Activated T-cell treated with anti-CD3 and anti-CD28 coated beads for 4 hours (primary cell): Measurements from ENCODE around the gene KCNF1.

Experiments used
- DNase-seq: peaks from one replicate; pipeline ENCODE4 v3.0.0-alpha.2; 2020

Gene KCNF1

DNA sequence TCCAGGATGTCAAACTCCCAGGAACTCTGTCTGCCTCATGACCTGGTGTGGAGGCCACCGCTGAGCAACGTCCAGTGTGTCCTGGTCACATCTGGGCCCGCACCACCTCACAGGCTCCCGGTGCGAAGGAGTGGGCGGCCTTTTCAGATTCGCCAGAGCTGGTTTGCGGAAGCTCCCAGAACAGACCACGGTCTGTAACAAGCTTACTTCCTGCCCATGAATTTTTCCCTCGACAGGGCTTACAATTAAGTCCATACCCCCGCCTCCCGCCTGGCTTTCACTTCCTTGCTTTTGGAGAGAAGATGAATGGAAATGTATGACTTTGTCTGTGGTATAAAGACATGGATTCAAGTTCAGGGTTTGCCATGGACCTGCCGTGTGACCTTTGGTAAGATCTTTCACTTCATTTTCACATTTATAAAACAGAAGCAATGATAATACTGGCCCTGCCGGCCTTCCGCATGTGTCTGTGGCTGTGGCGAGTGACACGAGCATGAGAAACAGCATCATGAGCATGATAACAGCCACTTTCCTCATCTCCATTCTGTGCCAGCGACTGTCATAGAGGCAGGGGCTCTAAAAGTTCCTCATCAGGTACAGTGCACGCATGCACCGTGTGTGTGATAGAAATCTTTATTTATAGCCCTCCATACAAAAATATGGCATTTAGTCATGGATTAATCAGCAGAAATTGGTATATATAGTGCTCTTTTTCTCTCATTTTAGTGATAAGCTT, 31.0 kb upstream of the KCNF1 start:
- no peak for DNase-seq

DNA sequence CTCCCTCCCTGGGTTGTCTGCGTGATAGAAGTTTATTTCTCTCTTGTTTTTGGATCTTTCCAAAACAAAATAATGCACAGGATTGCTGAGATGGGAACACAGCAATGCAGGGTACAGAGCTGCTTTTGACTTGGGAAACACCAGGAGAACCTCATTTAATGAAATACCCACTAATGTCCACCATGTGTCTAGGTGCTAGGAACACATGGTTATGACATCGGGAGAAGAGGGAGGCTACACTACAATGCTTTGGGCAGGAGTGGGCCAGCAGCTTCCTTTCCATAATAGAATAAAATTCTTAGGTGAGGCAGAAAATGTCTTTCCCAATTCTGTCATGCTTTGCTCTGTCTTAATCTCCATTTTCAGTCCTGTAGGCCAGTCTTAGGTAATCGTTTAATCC, 29.2 kb upstream of the KCNF1 start:
- DNase-seq, result no peak

DNA sequence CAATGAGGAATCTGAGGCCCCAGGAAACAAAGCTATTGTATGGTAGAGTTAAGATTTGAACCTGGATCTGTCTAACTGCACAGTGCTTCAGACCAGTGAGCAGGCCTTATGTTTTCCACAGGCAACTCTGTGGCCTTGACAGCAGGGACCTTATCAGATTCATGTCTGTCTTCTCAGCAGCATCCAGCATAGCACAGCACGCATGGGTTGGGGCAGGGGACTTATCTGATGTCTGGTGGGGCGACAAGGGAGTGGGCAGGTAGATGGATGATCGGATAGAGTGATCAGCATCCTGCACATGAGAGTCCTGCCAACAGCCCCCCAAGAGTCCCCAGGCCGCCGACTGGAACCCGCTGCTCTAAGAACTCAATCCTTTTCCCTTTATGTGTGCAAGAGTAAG, 28.7 kb upstream of the KCNF1 start:
- no peak for DNase-seq

DNA sequence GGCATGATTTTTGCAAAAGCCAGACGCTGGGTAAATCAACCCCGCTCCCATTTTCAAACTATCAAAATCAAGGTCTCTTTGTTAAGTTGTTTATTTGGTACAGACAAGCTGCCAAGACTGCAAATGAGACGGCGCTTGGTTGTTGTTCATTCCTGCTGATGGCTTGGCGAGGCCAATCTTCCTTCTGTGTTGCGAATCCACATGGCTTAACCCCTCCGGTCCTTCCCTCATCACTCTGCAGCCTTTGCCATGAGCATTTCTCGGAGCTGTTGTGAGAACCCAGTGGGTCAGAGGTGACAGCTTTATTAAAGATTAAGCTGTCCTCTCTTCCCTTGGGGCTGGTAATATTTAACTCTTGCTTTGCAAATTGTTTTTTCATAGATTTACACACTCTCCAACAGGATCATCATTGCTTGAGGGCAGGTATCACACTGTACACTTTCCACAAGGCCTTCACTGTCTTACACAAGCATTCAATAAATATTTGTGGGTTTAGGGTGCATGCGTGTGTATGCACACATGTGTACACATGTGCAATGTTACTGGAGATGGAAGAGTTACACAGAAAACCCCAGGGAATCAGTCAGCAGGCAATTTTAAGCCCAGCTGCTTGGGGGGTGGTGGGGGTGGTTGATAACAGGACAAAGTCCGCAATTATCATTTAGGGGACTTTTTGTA, 27.8 kb upstream of the KCNF1 start:
- DNase-seq, result no peak

DNA sequence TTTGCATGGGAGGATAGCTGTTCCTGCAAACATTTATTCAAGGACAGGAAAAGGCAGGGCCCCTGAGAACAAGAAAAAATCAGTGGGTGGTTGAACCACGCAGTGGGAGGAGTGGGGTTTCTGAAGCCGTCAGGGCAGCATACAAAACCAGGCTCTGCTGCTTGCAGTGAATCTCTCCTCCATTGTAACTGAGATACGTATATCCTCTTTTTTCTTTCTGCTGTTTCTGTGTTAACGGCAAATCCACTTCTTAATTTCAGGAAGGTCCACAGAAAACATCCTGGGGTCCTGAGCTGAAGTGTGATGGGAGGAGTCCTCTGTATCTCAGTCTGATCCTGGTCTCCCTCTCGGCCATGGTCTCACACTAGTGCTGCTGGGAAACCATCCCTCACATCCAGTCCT, 27.2 kb upstream of the KCNF1 start:
- DNase-seq, result no peak

DNA sequence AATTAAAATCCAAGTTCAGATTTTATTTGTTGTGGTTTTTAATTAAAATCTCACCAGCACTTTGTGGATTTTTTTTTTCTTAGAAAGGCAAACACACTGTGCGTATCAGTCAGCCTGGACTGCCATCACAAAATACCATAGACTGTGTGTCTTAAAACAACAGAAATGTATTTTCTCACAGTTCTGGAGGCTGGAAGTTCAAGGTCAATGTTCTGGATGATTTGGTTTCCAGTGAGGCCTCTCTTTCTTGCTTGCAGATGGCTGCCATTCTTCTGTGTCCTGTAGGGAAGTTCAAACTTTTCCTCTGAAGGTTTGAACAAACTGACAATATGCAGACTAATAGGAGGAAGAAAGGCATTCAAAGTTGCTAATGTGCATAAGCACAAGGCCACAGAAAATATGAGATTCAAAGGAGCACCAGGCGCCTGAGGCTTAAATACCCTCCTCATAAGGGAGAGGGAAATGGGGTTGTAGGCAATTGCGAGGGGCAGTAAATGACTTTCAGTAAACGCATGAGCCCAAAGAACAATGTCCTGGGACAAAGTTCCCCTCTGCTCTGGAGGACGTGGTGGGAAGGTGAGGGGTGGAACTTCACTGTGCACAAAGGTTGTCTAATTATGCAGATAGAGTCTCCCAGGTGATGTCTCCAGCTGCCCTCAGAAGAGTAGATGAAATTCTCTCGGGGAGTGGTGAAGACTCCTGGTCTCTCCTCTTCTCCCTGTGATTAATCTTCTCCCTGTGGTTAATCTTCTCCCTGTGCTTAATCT, 26.5 kb upstream of the KCNF1 start:
- no peak for DNase-seq

DNA sequence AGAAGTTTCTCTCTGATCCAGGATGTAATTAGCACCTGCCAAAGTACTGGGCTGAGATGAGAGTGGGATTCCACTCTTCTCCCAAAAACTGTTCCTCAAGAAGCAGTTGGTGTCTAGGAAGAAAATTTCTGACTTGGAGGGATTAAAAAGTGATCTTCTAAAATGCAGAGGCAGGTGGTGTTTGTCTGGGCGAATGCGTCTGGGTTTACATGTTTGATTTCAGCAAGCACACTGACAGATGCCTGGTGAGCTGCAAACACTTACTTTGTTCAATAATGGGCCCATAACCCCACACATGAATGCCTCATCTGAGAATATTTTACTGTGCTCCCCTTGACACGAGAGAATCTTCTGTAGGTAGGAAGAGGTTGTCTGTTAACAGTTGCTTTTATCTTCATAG, 24.3 kb upstream of the KCNF1 start:
- no peak for DNase-seq

DNA sequence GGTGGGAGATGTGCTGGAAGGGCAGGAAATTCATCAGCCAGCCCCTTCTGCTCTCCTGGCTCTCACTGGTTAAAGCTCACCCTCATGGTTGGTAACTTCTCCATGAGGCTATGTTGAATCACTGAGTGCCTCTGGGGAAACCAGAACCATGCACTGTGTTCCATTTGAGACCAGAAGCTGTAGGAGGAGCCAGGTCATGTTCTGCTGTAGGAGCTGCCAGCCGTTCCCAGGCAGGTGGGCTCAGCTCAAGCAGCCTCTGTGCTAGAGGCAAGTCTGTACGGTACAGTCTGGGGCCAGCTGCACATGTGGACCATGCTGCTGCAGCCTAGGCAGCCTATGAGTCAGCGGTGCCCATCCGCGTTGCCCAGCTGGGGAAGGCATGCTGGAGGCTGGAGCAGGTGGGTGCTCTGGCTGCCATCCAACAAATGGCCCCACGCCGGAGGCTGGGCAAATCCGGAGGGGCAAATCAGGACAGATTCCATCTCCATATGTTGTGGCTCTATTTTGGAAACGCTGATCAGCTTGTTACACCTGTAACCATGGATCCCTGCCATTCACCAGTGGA, 22.0 kb upstream of the KCNF1 start:
- no peak for DNase-seq

DNA sequence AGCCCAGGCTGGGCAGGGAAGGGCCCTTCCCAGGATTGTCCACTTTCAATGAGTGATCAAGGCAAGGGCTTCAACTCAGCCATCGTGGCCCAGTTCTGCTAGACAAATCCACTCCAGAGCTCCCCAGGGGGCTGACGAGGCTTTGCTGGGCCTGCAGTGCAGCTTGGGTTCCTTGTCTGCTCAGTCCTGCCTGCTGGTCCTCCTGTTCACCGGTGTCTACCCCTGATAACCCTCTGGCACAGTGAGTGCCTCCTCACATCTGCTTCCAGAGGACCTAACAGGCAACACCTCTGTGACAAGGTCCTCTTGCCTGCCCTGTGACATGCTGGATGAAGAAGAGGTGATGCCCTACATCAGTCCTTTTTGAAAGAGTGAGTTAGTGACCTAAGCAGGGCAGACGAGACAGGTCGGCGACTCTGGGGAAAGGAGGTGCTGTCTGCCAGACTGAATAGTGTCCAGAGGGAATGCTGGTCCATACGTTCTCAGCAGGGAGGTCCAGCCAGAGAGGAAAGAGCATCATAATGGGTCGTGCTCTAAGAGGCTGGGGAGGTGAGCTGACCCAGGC, 20.9 kb upstream of the KCNF1 start:
- DNase-seq, result no peak

DNA sequence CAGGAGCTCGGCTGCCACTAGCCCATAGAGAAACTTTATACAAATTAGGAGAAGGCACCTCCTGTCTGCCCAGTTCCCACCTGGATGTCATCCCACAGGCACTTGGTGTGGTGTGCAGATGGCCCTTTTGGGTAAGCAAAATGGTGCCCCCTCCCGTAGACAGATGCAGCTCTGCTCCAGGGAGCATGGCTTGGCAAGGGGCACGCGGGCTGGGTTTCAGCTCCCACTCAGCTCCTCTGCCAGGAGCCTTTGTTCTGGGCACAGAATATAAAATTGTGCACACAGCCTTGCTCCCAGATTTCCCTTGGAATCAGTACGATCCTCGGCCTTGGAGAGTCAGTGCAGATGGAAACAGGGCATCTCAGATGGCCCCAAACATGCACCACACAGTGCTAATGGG, 20.3 kb upstream of the KCNF1 start:
- no peak for DNase-seq

DNA sequence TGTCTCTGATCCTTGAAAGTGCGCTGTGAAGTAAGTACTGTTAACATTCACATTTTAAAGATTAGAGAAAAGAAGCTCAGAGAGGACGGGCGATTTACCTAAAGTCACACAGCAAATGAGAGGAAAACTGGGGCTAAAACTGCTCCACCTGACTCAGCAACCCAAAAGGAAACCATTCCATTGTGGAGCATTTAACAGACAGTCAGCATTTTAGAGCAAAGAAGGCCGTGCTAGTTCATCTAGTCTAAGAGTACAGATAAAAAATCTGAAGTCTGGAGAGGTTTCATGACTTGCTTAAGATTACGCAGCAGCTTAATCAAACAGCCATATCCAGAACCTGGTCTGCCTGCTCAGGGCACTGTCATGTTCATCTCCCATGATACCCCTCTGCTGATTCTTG, 19.9 kb upstream of the KCNF1 start:
- DNase-seq, result no peak

DNA sequence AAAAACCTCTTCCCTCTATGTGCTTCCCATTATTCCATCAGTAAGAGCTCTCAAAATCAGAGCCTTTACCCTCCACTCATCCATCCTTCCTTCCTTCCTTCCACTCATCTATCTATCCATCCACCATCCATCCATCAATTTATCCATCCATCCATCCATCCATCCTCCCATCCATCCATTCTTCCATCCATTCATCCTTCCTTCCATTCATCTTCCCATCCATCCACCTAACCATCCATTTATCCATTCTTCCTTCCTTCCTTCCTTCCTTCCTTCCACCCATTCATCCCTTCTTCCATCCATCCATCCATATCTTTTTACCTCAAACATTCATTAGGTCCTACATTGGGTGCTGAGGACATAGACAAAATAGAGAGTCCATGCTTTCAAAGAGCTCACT, 19.4 kb upstream of the KCNF1 start:
- DNase-seq, result no peak

DNA sequence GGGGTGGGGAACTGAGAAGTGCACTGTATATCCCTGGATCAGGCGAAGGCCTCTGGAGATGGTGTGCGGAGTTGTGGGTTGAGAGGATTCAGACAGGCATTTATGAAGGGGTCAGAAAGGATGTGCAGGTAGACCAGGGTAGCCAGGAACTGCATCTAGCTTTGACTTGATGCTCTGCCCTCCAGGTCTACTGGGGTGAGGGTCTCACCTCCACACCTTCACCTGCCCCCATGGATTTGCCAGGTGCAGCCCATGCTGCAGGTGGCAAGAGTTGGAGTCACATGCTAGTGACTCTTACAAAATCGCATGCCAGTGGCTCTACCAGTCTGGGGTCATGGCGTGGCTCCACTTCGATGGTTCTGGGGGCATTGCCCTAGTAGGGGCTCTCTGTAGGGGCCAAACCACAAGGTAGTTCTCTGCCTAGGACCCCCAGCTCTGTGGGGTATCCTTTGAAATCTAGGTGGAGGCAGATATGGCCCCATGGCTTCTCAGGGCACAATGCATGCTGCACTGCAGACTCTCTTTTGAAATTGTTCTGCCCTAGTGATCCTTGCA, 18.9 kb upstream of the KCNF1 start:
- DNase-seq, result no peak

DNA sequence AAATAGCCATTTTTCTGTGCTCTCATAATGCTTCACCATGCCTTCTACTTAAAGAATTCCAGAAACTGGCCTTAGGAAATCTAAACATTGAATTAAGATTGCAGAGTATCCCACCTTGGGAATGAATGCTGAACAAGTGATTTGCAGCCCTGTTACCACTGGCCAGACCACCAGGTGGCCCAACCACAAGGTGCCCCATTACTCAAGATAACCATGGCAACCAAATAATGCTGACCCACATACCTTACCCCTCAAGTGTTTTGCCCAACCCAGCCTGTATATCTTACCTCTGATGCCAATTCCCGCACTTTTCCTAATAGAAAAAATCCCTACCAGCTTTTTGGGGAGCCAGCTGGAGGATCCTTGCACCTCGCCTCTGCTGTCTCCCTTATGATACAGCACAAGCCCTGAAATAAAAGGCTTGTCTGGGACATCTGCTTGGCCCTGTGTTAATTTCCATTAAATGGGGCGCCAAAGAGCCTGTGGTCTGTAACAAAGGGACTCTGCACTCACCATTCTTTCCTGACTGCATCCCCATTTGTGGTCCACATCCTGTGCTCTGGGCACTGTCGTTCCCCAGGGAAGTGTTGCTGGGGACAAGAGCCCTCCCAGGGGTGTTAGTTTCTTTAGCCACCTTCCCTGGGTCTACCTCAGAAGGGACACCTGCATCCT, 17.3 kb upstream of the KCNF1 start:
- no peak for DNase-seq

DNA sequence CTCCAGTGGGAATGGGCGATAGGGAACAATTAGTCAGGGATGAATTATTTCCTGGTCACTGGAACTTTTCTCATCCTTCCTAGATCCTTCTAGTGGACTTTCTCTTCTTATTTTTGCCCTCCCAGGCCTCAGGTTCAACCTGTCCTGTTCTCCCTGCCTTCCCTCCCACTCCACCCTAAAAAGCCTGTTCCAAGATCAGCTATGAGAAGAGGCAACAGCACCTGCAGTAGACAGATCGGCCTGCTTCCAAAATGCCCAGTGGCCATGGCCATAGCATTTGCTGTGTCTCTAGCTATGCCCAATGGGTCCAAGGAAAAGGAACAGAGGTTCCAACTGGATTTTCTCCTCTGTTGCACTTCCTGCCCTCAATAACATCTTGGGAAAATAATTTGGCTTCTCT, 16.5 kb upstream of the KCNF1 start:
- DNase-seq, result no peak

DNA sequence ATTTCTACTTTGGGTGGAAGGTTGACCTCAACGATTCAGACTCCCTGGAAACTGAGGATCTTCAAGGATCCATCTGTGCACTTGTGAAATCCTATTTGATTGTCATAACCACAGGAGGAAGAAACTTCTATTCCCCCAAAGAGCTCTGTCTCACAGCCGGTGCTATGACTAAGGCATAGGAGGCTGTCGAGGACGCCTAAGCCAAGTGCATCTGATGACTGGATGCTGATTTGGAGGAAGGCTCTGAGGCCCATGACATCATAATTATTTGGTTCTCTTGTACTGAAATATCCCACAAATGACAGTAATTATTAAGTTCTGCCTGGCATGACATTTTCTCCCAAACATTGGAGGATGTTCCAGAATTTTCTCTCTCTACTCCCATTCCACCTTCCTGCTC, 13.8 kb upstream of the KCNF1 start:
- no peak for DNase-seq

DNA sequence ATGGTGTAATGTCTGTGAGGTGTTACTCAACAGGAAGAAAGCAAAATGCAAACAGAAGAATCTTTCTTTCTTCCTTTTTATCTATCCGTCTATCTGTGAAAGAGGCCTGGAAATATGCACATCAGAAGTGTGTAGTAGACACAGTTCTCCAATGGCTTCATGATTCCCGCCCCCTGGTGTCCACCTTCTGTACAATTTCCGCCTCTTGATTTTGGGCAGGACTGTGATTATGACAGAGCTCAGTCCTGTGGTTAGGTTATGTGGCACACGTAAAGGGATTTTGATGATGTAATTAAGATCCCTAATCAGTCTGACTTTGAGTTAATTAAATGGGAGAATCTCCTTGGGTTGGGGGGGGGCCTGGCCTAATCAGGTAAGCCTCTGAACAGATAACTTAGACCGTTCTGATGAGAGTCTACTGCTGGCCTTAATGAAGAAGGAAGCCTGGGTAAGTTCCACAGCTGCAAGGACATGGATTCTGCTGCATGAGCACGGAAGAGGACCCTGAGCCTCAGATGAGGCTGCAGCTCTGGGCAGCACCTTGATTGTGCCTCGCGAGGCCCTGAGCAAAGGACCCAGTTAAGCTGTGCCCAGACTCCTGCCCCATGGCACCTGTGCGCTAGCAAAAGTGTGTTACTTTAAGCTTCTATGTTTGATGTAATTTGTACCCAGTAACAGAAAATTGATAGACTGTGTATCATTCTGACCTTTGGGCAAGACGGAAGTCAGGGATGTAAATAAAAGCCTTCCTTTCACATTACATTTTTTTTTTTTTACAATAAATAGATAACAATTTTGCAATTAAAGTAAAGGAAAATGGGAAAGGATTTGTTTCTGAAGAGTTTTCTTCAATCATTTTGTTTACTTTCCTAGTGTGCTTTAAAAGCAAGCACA, 11.3 kb upstream of the KCNF1 start:
- no peak for DNase-seq

DNA sequence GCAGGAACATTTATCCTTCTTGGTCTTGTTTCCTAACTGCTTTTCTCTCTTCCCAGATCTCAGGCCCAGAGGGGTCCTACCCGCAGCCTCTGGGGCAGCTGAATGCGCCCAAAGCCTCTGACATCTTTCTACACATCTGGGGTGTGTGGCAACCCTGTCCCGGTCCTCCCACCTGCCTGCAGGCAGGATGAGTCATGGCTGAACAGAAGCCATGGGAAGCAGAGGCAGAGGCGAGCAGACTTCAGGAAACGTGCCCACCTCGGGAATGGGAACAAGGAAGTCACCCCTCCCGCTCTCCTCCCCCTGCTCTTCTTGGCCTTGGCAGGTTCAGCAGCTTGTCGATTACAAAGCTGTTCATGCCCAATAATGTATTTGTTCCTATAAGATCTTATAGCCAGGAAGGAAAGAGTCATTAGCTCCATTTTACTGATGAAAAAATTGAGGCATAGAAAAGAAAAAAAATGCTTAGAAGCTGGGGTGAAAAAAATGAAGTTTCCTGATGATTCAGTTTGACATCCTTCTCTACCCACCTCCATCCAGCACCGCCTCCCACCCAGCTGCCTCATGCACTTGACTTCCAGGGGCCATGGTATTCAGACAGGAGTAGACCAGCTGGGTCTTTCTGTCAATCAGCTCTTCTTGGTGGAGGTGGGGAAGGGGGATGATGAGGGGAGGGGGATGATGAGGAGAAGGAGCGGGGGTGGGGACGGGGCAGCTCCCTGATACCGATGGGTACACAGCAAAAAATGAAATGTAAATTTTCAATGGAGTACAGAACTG, 10.4 kb upstream of the KCNF1 start:
- DNase-seq, result no peak

DNA sequence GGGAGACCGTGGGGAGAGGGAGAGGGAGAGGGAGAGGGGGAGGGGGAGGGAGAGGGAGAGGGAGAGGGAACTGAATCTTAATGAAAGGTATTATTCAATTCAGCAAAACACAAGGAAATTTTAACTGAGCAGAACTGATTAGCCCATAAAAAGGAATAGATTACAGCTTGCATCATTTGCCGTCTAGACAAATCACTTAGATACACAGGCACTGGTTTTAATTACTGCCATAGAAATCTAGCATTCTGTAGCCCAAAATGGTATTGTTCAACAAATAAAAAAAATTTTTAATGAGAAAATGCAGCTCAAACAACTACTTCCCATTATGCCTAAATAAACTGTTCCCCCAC, 7.9 kb upstream of the KCNF1 start:
- DNase-seq, result no peak

DNA sequence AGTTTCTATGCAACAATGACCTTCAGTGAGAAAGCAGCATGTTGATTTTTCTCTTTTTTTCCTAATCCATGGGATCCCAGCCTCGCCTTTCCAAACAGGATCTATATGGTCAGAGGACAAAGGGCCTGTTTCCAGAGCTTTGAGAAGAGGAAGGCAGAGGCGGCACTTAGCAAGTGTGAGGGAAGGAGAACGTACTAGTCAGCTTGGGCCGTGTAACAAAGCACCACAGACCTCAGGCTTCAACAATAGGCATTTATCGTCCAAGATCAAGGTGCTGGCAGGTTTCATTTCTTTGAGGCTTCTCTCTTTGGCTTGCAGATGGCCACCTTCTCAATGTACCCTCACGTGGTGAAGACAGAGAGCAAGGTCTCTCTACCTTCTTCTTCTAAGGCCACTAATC, 7.3 kb upstream of the KCNF1 start:
- DNase-seq, result no peak
